H1 (cell line): ENCODE data around the gene RNU6-9. TPM values are rescaled to one million over a fixed set of nuclear protein-coding genes. Genes with fewer than 3 reads are reported as not detected.

Source experiments
- CTCF ChIA-PET: fragments of 300-600 bp; sonication (Branson Sonifier 250); formaldehyde crosslinking; loops from one replicate; lab custom pipeline; 2021; ENCODE audit not compliant: partially characterized antibody; lab: Charles Lee
- POLR2A ChIA-PET: fragments of 300-600 bp; sonication (Branson Sonifier 250); formaldehyde crosslinking; loops from one replicate; lab custom pipeline; 2021; ENCODE audit warnings: inconsistent platforms; ENCODE audit not compliant: partially characterized antibody; lab: Charles Lee
- DNase-seq, 2 experiments: peaks; one replicate each; pipeline versions ENCODE4 v3.0.0 to v3.0.0-alpha.2; 2010 to 2022; ENCODE audit warnings: low spot score in 2 of 2, low read depth in 1 of 2, mixed read lengths in 1 of 2
- FAIRE-seq: peaks from 2 replicates; lab custom pipeline; 2011; peaks lifted over from hg19 to GRCh38; lab: Jason Lieb, UNC
- H2AFZ ChIP-seq: 2 replicates; pipeline ENCODE4 v1.8.1; 2012; ENCODE audit warnings: low read length, inconsistent platforms
- H2AK5ac ChIP-seq: 2 replicates; pipeline ENCODE4 v1.6.1; 2013; ENCODE audit warnings: low read depth, low read length
- H2BK120ac ChIP-seq: replicated peaks from 2 replicates; pipeline ENCODE3; 2013; ENCODE audit warnings: low read depth, low read length, inconsistent platforms
- H2BK12ac ChIP-seq: 2 replicates; pipeline ENCODE4 v1.6.1; 2013; ENCODE audit warnings: low read depth, low read length
- H2BK15ac ChIP-seq: 2 replicates; pipeline ENCODE4 v1.6.1; 2013; ENCODE audit warnings: low read length
- H2BK20ac ChIP-seq: 2 replicates; pipeline ENCODE4 v1.6.1; 2013; ENCODE audit warnings: low read length
- H2BK5ac ChIP-seq: 2 replicates; pipeline ENCODE4 v1.6.1; 2013; ENCODE audit warnings: low read depth, low read length
- H3K14ac ChIP-seq: 2 replicates; pipeline ENCODE4 v1.6.1; 2013; ENCODE audit warnings: inconsistent platforms; ENCODE audit not compliant: insufficient read length
- H3K18ac ChIP-seq: 2 replicates; pipeline ENCODE4 v1.6.1; 2013; ENCODE audit warnings: low read length; ENCODE audit errors: extremely low read depth
- H3K23ac ChIP-seq: 2 replicates; pipeline ENCODE4 v1.6.1; 2013; ENCODE audit warnings: inconsistent platforms; ENCODE audit not compliant: insufficient read length
- H3K23me2 ChIP-seq: 2 replicates; pipeline ENCODE4 v1.6.1; 2013; ENCODE audit warnings: low read depth, low read length
- H3K27ac ChIP-seq: 2 replicates; pipeline ENCODE4 v1.6.1; 2011; ENCODE audit warnings: low read depth, low read length, inconsistent platforms
- H3K27me3 ChIP-seq, 4 experiments: replicated peaks in 1 of 4; 1 replicate in 1 of 4; 2 replicates in 3 of 4; pipeline versions ENCODE4 v1.6.1 to v1.8.1; 2011 to 2013; ENCODE audit warnings: low read length in 3 of 4, mild to moderate bottlenecking in 3 of 4, inconsistent platforms in 2 of 4, mixed read lengths in 2 of 4, moderate library complexity in 1 of 4; ENCODE audit not compliant: control insufficient read depth in 3 of 4, insufficient read depth in 3 of 4; ENCODE audit errors: extremely low read depth in 1 of 4
- H3K36me3 ChIP-seq, 4 experiments: 2 replicates each; pipeline versions ENCODE4 v1.6.1 to v1.8.1; 2011 to 2013; ENCODE audit warnings: mild to moderate bottlenecking in 4 of 4, low read length in 3 of 4, moderate library complexity in 2 of 4, control low read depth in 1 of 4, inconsistent platforms in 1 of 4; ENCODE audit not compliant: insufficient read depth in 4 of 4, control insufficient read depth in 2 of 4
- H3K4ac ChIP-seq: replicated peaks from 2 replicates; pipeline ENCODE3; 2013; ENCODE audit warnings: low read length, low read depth, mixed read lengths, inconsistent platforms; ENCODE audit not compliant: insufficient read length
- H3K4me1 ChIP-seq, 4 experiments: replicated peaks in 1 of 4; 1 replicate in 1 of 4; 2 replicates in 3 of 4; pipeline versions ENCODE4 v1.6.1 to v1.8.1; 2011 to 2013; ENCODE audit warnings: low read length in 3 of 4, inconsistent platforms in 2 of 4, mixed read lengths in 1 of 4; ENCODE audit not compliant: insufficient read depth in 4 of 4, control insufficient read depth in 3 of 4
- H3K4me2 ChIP-seq, 2 experiments: 2 replicates each; pipeline versions ENCODE4 v1.6.1 to v1.8.1; 2011 to 2013; ENCODE audit warnings: low read depth in 2 of 2, low read length in 2 of 2, control low read depth in 1 of 2, inconsistent platforms in 1 of 2, mild to moderate bottlenecking in 1 of 2; ENCODE audit not compliant: insufficient read depth in 1 of 2
- H3K4me3 ChIP-seq, 4 experiments: fragments of 200-600, 300-600 bp in 1 of 4; sonication (generic), shearing (Covaris generic), sonication (Bioruptor Twin) in 1 of 4; 2 replicates each; pipeline versions ENCODE4 v1.5.1 to v1.8.1; 2011 to 2016; ENCODE audit warnings: low read length in 4 of 4, low read depth in 3 of 4, control low read depth in 2 of 4, inconsistent platforms in 2 of 4, mild to moderate bottlenecking in 2 of 4, mixed read lengths in 1 of 4, moderate library complexity in 1 of 4; ENCODE audit not compliant: insufficient read depth in 2 of 4; ENCODE audit errors: extremely low read depth in 1 of 4
- H3K56ac ChIP-seq: replicated peaks from 2 replicates; pipeline ENCODE3; 2013; ENCODE audit warnings: low read depth, mild to moderate bottlenecking, mixed read lengths, low read length, inconsistent platforms; ENCODE audit not compliant: insufficient read length
- H3K79me1 ChIP-seq: 2 replicates; pipeline ENCODE4 v1.6.1; 2013; ENCODE audit warnings: low read depth, low read length, control low read depth
- H3K79me2 ChIP-seq, 2 experiments: 2 replicates each; pipeline versions ENCODE4 v1.6.1 to v1.8.1; 2012 to 2013; ENCODE audit warnings: low read length in 2 of 2, mild to moderate bottlenecking in 2 of 2, inconsistent platforms in 1 of 2; ENCODE audit not compliant: insufficient read depth in 2 of 2, control insufficient read depth in 1 of 2
- H3K9ac ChIP-seq, 4 experiments: replicated peaks in 1 of 4; 1 replicate in 1 of 4; 2 replicates in 3 of 4; pipeline versions ENCODE4 v1.6.1 to v1.8.1; 2011 to 2013; ENCODE audit warnings: low read depth in 3 of 4, low read length in 3 of 4, control low read depth in 2 of 4, mild to moderate bottlenecking in 2 of 4, moderate library complexity in 2 of 4, inconsistent platforms in 1 of 4; ENCODE audit errors: extremely low read depth in 1 of 4
- H3K9me3 ChIP-seq, 2 experiments: 2 replicates each; pipeline versions ENCODE4 v1.6.1 to v1.8.1; 2012 to 2013; ENCODE audit warnings: mild to moderate bottlenecking in 2 of 2, moderate library complexity in 2 of 2, control low read depth in 1 of 2, inconsistent platforms in 1 of 2, low read depth in 1 of 2, low read length in 1 of 2, mixed read lengths in 1 of 2; ENCODE audit not compliant: insufficient read depth in 2 of 2
- H4K20me1 ChIP-seq, 2 experiments: replicated peaks in 1 of 2; 2 replicates each; pipeline versions ENCODE3 to v1.8.1; 2011 to 2013; ENCODE audit warnings: inconsistent platforms in 2 of 2, low read length in 2 of 2, mild to moderate bottlenecking in 1 of 2; ENCODE audit not compliant: insufficient read depth in 2 of 2, control insufficient read depth in 1 of 2
- H4K5ac ChIP-seq: 2 replicates; pipeline ENCODE4 v1.6.1; 2013; ENCODE audit warnings: low read length, low read depth, mixed read lengths, inconsistent platforms; ENCODE audit not compliant: insufficient read length
- H4K8ac ChIP-seq: 2 replicates; pipeline ENCODE4 v1.8.0; 2013; ENCODE audit warnings: mild to moderate bottlenecking, moderate library complexity, low read length, inconsistent platforms; ENCODE audit not compliant: insufficient read depth; ENCODE audit errors: extremely low read depth
- H4K91ac ChIP-seq: replicated peaks from 2 replicates; pipeline ENCODE3; 2013; ENCODE audit warnings: low read length, mixed read lengths, inconsistent platforms; ENCODE audit not compliant: insufficient read length
- ATF3 ChIP-seq: IDR thresholded peaks from 2 replicates; pipeline ENCODE4 v1.6.1; 2011; ENCODE audit warnings: low read depth, mild to moderate bottlenecking, low read length; ENCODE audit not compliant: insufficient read depth
- CTCF ChIP-seq, 3 experiments: IDR thresholded peaks; 1 replicate in 2 of 3; 2 replicates in 1 of 3; pipeline versions ENCODE4 v1.5.1 to v1.6.1; 2011; ENCODE audit warnings: low read length in 3 of 3, mild to moderate bottlenecking in 3 of 3, inconsistent platforms in 2 of 3, low read depth in 1 of 3, moderate library complexity in 1 of 3; ENCODE audit not compliant: insufficient read depth in 1 of 3; ENCODE audit errors: control extremely low read depth in 1 of 3
- EP300 ChIP-seq, 2 experiments: IDR thresholded peaks; 1 replicate in 1 of 2; 2 replicates in 1 of 2; pipeline ENCODE4 v1.6.1; 2011 to 2012; ENCODE audit warnings: low read depth in 2 of 2, low read length in 2 of 2, mild to moderate bottlenecking in 2 of 2, borderline replicate concordance in 1 of 2, inconsistent platforms in 1 of 2, moderate library complexity in 1 of 2
- RBBP5 ChIP-seq: IDR thresholded peaks from 2 replicates; pipeline ENCODE4 v1.7.1; 2012; ENCODE audit warnings: low read depth, mild to moderate bottlenecking, inconsistent platforms, low read length, moderate library complexity, borderline replicate concordance
- RXRA ChIP-seq: IDR thresholded peaks from 2 replicates; pipeline ENCODE4 v1.6.1; 2011; ENCODE audit warnings: low read depth, mild to moderate bottlenecking, low read length, moderate library complexity; ENCODE audit not compliant: insufficient read depth
- TEAD4 ChIP-seq: IDR thresholded peaks from 2 replicates; pipeline ENCODE4 v1.6.1; 2012; ENCODE audit warnings: low read depth, low read length, inconsistent platforms, mixed read lengths
- WGBS, 2 experiments: shearing (Covaris generic) in 1 of 2; methylation state at CpG; one replicate each; pipeline versions ENCODE4 v1.1.6 to v1.1.7; 2013 to 2015; ENCODE audit warnings: low lambda C conversion rate in 2 of 2, mixed read lengths in 2 of 2, inconsistent platforms in 1 of 2, low coverage in 1 of 2, missing lambda C conversion rate in 1 of 2; ENCODE audit not compliant: insufficient replicate concordance in 2 of 2, insufficient coverage in 1 of 2, insufficient read length in 1 of 2; ENCODE audit errors: extremely low coverage in 1 of 2, missing lambda C conversion rate in 1 of 2; 5-methylcytosine and 5-hydroxymethylcytosine counted together
- polyA plus RNA-seq, 7 experiments: library from polyadenylated mRNA; depleted of rRNA in 3 of 7; stranded (reverse) in 5 of 7; unstranded in 2 of 7; fragments of >200 nt in 5 of 7; fragments of 200-250 nt in 2 of 7; gene quantifications; 1 replicate in 5 of 7; 2 replicates in 1 of 7; 4 replicates in 1 of 7; pipeline versions ENCODE4 v1.2.1 to v1.2.3, GENCODE V29; 2011 to 2013; ENCODE audit warnings: missing spikeins in 2 of 7, mixed read lengths in 2 of 7
- total RNA-seq: library from RNA; stranded (reverse); fragmentation: NEBNext Ultra II Directional; extraction: Animal tissue kit (Norgen Biotek cat#: 25700); gene quantifications from 2 replicates; pipeline ENCODE4 v1.2.1, GENCODE V29; 2021

RNU6-9 gene
- total and polyA plus RNA-seq, 2 of the 8 experiments (the other 6 are each of a cell fraction or from before 2014, with no cell fraction given): not detected

GRCh38 chr19:903266-903797 lies 10.0 kb downstream of the RNU6-9 start:
- Histone ChIP-seq H3K14ac (no peak overlapping the region), H3K9me3 (no peaks in the 10 kb centered on the region), H4K5ac (no peak overlapping the region), H2BK15ac (no peak overlapping the region)
- POLR2A ChIA-PET: interaction anchor here (0.6 to 1.4 kb wide), 8 partner anchors 8 to 124 kb away, joined by 3 to 5 read pairs (median 4); partner anchors contain the start of genes PTBP1 and WDR18
- TF ChIP-seq CTCF (IDR thresholded peaks at IDR 0.05; ENCODE audit: control extremely low read depth in 1 of 3, insufficient read depth in 1 of 3, low read depth in 1 of 3, low read length in 3 of 3): no peak
- no peak for TF ChIP-seq RBBP5
- no peak for TF ChIP-seq EP300 (IDR thresholded peaks at IDR 0.05; ENCODE audit: borderline replicate concordance in 1 of 2, low read depth in 2 of 2, low read length in 2 of 2)
- no peak for TF ChIP-seq ATF3
- no peak for TF ChIP-seq TEAD4
- no peak for TF ChIP-seq RXRA
- TF ChIP-seq, all 59 proteins: peak for 0
- Histone ChIP-seq H2BK20ac (no peak overlapping the region), H3K23me2 (peaks cover 3% of the 10 kb centered on the region; the same call in 1 of the 2 replicates), H2BK5ac (no peak overlapping the region), H2BK120ac (no peak overlapping the region), H3K4me2 (no peak overlapping the region), H2AFZ (no peak overlapping the region), H3K23ac (no peak overlapping the region), H4K8ac (no peak overlapping the region), H3K4me1 (peaks cover 0 to 10% (median 4%) of the 10 kb centered on the region in 4 experiments; a peak in 4 of 7 replicates), H4K91ac (no peak overlapping the region), H2AK5ac (no peak overlapping the region), H3K18ac (no peak overlapping the region), H3K56ac (no peak overlapping the region), H3K9ac (no peak overlapping the region), H3K27ac (no peak overlapping the region), H2BK12ac (no peak overlapping the region), H3K27me3 (no peaks in the 10 kb centered on the region), H4K20me1 (peaks cover 13 to 33% of the 10 kb centered on the region in 2 experiments), H3K4me3 (no peak overlapping the region), H3K4ac (no peak overlapping the region), H3K79me1 (peaks cover 7% of the 10 kb centered on the region), H3K36me3 (peaks cover 0 to 11% (median 2%) of the 10 kb centered on the region in 4 experiments; a peak in 2 of 8 replicates), H3K79me2 (peaks cover 0 to 26% of the 10 kb centered on the region in 2 experiments; a peak in 2 of 4 replicates)
- no peak for DNase-seq
- no peak for FAIRE-seq
- WGBS, 2 experiments: 91% methylated on average over 28 of the region's 32 CpGs; no CpG with 5 or more reads in 1 of the 2 experiments
- CTCF ChIA-PET: interaction anchor here (0.7 to 2.2 kb wide), 6 partner anchors 10 to 133 kb away, joined by 3 to 8 read pairs (median 5); partner anchors contain the start of genes KISS1R, MED16 and RNU6-9
